Measurements from ENCODE around the gene XIAP. TPM values are rescaled to one million over a fixed set of nuclear protein-coding genes. Genes with fewer than 3 reads are reported as not detected.
"Not testable (repeated sequence)": the region's sequence is repeated elsewhere in the genome, so short reads cannot be mapped to it uniquely, and the experiment has no call there.

The XIAP gene
- total RNA-seq, 1 donor from 2014 or later = 53.1 TPM

DNA sequence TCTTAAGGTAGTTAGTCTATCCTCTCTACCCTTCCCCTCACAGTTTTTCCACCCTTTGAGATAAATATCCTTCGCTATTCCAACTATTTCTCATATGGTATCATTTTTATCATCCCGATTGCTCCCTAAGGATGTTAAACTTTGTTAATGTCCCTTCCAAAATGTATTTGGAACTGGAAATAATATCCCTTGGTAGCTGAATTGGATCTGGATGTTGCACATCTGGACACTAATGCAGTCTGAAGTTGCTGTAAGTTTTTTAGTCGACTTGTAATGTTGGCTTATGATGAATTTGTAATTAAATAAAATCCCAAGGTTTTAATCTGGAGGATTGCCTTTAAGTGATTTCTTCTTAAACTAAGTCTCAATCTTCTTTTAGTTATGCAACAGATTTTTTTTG is 22.5 kb downstream of the XIAP start:
- TF ChIP-seq EZH2 (IDR thresholded peaks at IDR 0.05; ENCODE audit: insufficient read depth, low read length) = no peak
- TF ChIP-seq, protein P1, sequence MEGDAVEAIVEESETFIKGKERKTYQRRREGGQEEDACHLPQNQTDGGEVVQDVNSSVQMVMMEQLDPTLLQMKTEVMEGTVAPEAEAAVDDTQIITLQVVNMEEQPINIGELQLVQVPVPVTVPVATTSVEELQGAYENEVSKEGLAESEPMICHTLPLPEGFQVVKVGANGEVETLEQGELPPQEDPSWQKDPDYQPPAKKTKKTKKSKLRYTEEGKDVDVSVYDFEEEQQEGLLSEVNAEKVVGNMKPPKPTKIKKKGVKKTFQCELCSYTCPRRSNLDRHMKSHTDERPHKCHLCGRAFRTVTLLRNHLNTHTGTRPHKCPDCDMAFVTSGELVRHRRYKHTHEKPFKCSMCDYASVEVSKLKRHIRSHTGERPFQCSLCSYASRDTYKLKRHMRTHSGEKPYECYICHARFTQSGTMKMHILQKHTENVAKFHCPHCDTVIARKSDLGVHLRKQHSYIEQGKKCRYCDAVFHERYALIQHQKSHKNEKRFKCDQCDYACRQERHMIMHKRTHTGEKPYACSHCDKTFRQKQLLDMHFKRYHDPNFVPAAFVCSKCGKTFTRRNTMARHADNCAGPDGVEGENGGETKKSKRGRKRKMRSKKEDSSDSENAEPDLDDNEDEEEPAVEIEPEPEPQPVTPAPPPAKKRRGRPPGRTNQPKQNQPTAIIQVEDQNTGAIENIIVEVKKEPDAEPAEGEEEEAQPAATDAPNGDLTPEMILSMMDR (IDR thresholded peaks at IDR 0.05; ENCODE audit: insufficient read depth, low read depth, low read length) = no peak
- H3K9ac ChIP-seq (ENCODE audit: low read length) = no peak overlapping the region
- peaks cover 6% of the 10 kb centered on the region for H3K4me1 ChIP-seq (ENCODE audit: insufficient read depth, low read length)
- no peak overlapping the region for H2AFZ ChIP-seq (ENCODE audit: low read depth, low read length)
- no peak for FAIRE-seq
- no peaks in the 10 kb centered on the region for H3K27me3 ChIP-seq (ENCODE audit: insufficient read depth, low read length)
- no peak for DNase-seq (ENCODE audit: low read depth)
- H3K36me3 ChIP-seq (ENCODE audit: insufficient read depth, low read length) = peaks cover 2% of the 10 kb centered on the region
- no peak overlapping the region for H3K4me2 ChIP-seq (ENCODE audit: low read length)
- H3K4me1 Mint-ChIP-seq (ENCODE audit: low read depth, unreplicated experiment) = peaks cover 7% of the 10 kb centered on the region
- H3K27me3 Mint-ChIP-seq (ENCODE audit: low read depth, unreplicated experiment) = no peaks in the 10 kb centered on the region
- H3K4me3 Mint-ChIP-seq (ENCODE audit: unreplicated experiment) = no peak overlapping the region
- no peak overlapping the region for H3K27ac Mint-ChIP-seq (ENCODE audit: unreplicated experiment)
- H3K9me3 Mint-ChIP-seq (ENCODE audit: unreplicated experiment) = no peaks in the 10 kb centered on the region
- H3K79me2 ChIP-seq (ENCODE audit: insufficient read depth, low read length) = peaks cover 44% of the 10 kb centered on the region
- H3K36me3 Mint-ChIP-seq (ENCODE audit: low read depth, unreplicated experiment) = peaks cover 1% of the 10 kb centered on the region
- H4K20me1 ChIP-seq (ENCODE audit: insufficient read depth, low read length) = peaks cover 34% of the 10 kb centered on the region
- H3K9me3 ChIP-seq (ENCODE audit: insufficient read depth, low read depth, low read length) = no peaks in the 10 kb centered on the region
- H3K4me3 ChIP-seq (ENCODE audit: insufficient read depth, low read depth, low read length) = no peak overlapping the region
- no peak overlapping the region for H3K27ac ChIP-seq (ENCODE audit: low read depth, low read length)

DNA sequence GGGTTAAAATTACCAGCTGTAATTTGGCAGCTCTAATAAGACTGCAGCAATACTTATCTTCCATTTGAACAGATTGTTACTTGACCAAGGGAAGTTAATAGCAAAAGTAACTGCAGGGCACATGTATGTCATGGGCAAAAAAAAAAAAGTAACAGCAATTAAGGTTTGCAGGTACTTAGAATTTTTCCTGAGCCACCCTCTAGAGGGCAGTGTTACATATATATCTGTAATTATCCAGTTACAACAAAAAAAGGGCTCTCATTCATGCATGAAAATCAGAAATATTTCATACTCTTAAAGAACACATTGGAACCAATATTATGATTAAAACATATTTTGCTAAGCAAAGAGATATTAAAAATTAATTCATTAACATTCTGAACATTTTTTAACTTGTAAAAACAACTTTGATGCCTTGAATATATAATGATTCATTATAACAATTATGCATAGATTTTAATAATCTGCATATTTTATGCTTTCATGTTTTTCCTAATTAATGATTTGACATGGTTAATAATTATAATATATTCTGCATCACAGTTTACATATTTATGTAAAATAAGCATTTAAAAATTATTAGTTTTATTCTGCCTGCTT is 25.1 kb downstream of the XIAP start:
- Histone ChIP-seq H3K9ac (ENCODE audit: low read length) (no peak overlapping the region), H3K4me3 (ENCODE audit: insufficient read depth, low read depth, low read length) (no peak overlapping the region), H2AFZ (ENCODE audit: low read depth, low read length) (no peak overlapping the region), H3K4me2 (ENCODE audit: low read length) (no peak overlapping the region), H3K36me3 (ENCODE audit: insufficient read depth, low read length) (peaks cover 5% of the 10 kb centered on the region), H3K27me3 (ENCODE audit: insufficient read depth, low read length) (no peaks in the 10 kb centered on the region), H3K9me3 (ENCODE audit: insufficient read depth, low read depth, low read length) (no peaks in the 10 kb centered on the region), H3K27ac (ENCODE audit: low read depth, low read length) (no peak overlapping the region), H3K79me2 (ENCODE audit: insufficient read depth, low read length) (peaks cover 32% of the 10 kb centered on the region), H3K4me1 (ENCODE audit: insufficient read depth, low read length) (no peaks in the 10 kb centered on the region), H4K20me1 (ENCODE audit: insufficient read depth, low read length) (peaks cover 29% of the 10 kb centered on the region)
- no peaks in the 10 kb centered on the region for H3K27me3 Mint-ChIP-seq (ENCODE audit: low read depth, unreplicated experiment)
- H3K4me1 Mint-ChIP-seq (ENCODE audit: low read depth, unreplicated experiment) = peaks cover 7% of the 10 kb centered on the region
- TF ChIP-seq, protein P1 (IDR thresholded peaks at IDR 0.05; ENCODE audit: insufficient read depth, low read depth, low read length) = peak; percentile 45
- TF ChIP-seq EZH2 (IDR thresholded peaks at IDR 0.05; ENCODE audit: insufficient read depth, low read length) = no peak
- H3K36me3 Mint-ChIP-seq (ENCODE audit: low read depth, unreplicated experiment) = peaks cover 1% of the 10 kb centered on the region
- H3K9me3 Mint-ChIP-seq (ENCODE audit: unreplicated experiment) = no peaks in the 10 kb centered on the region
- H3K27ac Mint-ChIP-seq (ENCODE audit: unreplicated experiment) = no peak overlapping the region
- DNase-seq (ENCODE audit: low read depth) (peak; percentile 12), FAIRE-seq (peak; percentile 82)
- no peak overlapping the region for H3K4me3 Mint-ChIP-seq (ENCODE audit: unreplicated experiment)

DNA sequence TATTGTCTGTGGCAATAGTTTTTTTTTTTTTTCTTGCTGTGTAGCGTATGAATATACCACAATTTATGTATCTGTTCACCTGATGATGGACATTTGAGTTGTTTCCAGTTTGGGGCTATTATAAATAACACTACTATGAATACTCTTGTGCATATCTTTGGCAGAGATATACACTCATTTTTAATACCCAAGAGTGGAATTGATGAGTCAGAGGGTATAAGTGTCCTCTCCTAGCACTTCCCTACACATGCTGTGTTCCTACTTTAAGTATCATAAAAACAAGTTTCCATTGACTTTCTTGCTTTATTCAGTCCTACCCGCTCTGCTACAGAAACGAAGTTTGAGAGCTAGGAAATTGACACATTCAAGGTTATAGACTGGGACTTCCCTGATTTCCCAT is 39.8 kb downstream of the XIAP start:
- Histone ChIP-seq H3K4me1 (ENCODE audit: insufficient read depth, low read length) (no peaks in the 10 kb centered on the region), H2AFZ (ENCODE audit: low read depth, low read length) (no peak overlapping the region), H3K9ac (ENCODE audit: low read length) (no peak overlapping the region), H3K4me2 (ENCODE audit: low read length) (no peak overlapping the region), H4K20me1 (ENCODE audit: insufficient read depth, low read length) (no peaks in the 10 kb centered on the region), H3K36me3 (ENCODE audit: insufficient read depth, low read length) (peaks cover 3% of the 10 kb centered on the region), H3K9me3 (ENCODE audit: insufficient read depth, low read depth, low read length) (no peaks in the 10 kb centered on the region), H3K27me3 (ENCODE audit: insufficient read depth, low read length) (no peaks in the 10 kb centered on the region), H3K79me2 (ENCODE audit: insufficient read depth, low read length) (no peaks in the 10 kb centered on the region), H3K27ac (ENCODE audit: low read depth, low read length) (no peak overlapping the region), H3K4me3 (ENCODE audit: insufficient read depth, low read depth, low read length) (no peak overlapping the region)
- H3K4me3 Mint-ChIP-seq (ENCODE audit: unreplicated experiment) = no peak overlapping the region
- no peak overlapping the region for H3K27ac Mint-ChIP-seq (ENCODE audit: unreplicated experiment)
- H3K4me1 Mint-ChIP-seq (ENCODE audit: low read depth, unreplicated experiment) = no peaks in the 10 kb centered on the region
- TF ChIP-seq EZH2 (IDR thresholded peaks at IDR 0.05; ENCODE audit: insufficient read depth, low read length) = no peak
- TF ChIP-seq, protein P1 (IDR thresholded peaks at IDR 0.05; ENCODE audit: insufficient read depth, low read depth, low read length) = no peak
- peak; percentile 93 for FAIRE-seq
- no peaks in the 10 kb centered on the region for H3K9me3 Mint-ChIP-seq (ENCODE audit: unreplicated experiment)
- peaks cover 2% of the 10 kb centered on the region for H3K36me3 Mint-ChIP-seq (ENCODE audit: low read depth, unreplicated experiment)
- DNase-seq (ENCODE audit: low read depth) = peak; percentile 17
- no peaks in the 10 kb centered on the region for H3K27me3 Mint-ChIP-seq (ENCODE audit: low read depth, unreplicated experiment)

DNA sequence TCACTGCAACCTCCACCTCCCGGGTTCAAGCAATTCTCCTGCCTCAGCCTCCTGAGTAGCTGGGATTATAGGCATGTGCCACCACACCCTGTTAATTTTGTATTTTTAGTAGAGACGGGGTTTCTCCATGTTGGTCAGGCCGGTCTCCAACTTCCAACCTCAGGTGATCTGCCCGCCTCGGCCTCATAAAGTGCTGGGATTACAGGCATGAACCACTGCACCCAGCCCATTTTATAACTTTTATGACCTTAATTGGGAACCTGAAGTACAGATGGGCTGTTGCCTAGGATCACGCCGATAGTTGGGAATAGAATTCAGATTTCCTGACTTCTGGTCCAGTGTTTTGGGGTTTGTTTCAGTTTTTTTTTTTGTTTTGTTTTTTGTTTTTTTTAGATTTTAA is 43.4 kb downstream of the XIAP start:
- not testable (repeated sequence) for H3K4me2 ChIP-seq (ENCODE audit: low read length); H3K9ac ChIP-seq (ENCODE audit: low read length); H3K4me3 Mint-ChIP-seq (ENCODE audit: unreplicated experiment); H3K27ac Mint-ChIP-seq (ENCODE audit: unreplicated experiment); H3K4me1 Mint-ChIP-seq (ENCODE audit: low read depth, unreplicated experiment); H3K27me3 ChIP-seq (ENCODE audit: insufficient read depth, low read length); FAIRE-seq; H3K36me3 Mint-ChIP-seq (ENCODE audit: low read depth, unreplicated experiment); H4K20me1 ChIP-seq (ENCODE audit: insufficient read depth, low read length); H3K9me3 Mint-ChIP-seq (ENCODE audit: unreplicated experiment); H3K36me3 ChIP-seq (ENCODE audit: insufficient read depth, low read length); H3K79me2 ChIP-seq (ENCODE audit: insufficient read depth, low read length); H3K4me3 ChIP-seq (ENCODE audit: insufficient read depth, low read depth, low read length); DNase-seq (ENCODE audit: low read depth); H3K4me1 ChIP-seq (ENCODE audit: insufficient read depth, low read length); H3K27ac ChIP-seq (ENCODE audit: low read depth, low read length); H3K9me3 ChIP-seq (ENCODE audit: insufficient read depth, low read depth, low read length); H2AFZ ChIP-seq (ENCODE audit: low read depth, low read length); H3K27me3 Mint-ChIP-seq (ENCODE audit: low read depth, unreplicated experiment)

Data from astrocyte (in vitro differentiated cells and primary cell).